GM18507 (cell line): ENCODE results near the gene NRIP3.
A peak's percentile ranks its signal among the peaks of the same experiment; 100 is the strongest.
"Not testable (repeated sequence)": the region's sequence is repeated elsewhere in the genome, so short reads cannot be mapped to it uniquely, and the experiment has no call there.

Experiments
- DNase-seq: peaks from one replicate; pipeline ENCODE4 v3.0.0; 2011; ENCODE audit warnings: low read depth; ENCODE audit not compliant: insufficient read length; ENCODE audit errors: extremely low spot score
- FAIRE-seq: peaks from 2 replicates; lab custom pipeline; 2011; peaks lifted over from hg19 to GRCh38; lab: Jason Lieb, UNC

Gene NRIP3

GRCh38 chr11:9017773-9018172 is 14.0 kb upstream of the NRIP3 start:
- DNase-seq (no peak), FAIRE-seq (no peak)

GRCh38 chr11:9016916-9017642 is 13.3 kb upstream of the NRIP3 start:
- FAIRE-seq (no peak), DNase-seq (no peak)

- peak; percentile 58 for DNase-seq
- FAIRE-seq, result peak; percentile 86
These were observed 11.9 kb upstream of the NRIP3 start for GRCh38 chr11:9015677-9016076.

- no peak for FAIRE-seq
These were observed 11.0 kb upstream of the NRIP3 start for GRCh38 chr11:9014826-9015225.

GRCh38 chr11:9013373-9013772 is 9.6 kb upstream of the NRIP3 start:
- FAIRE-seq (no peak), DNase-seq (no peak)

More at GRCh38 chr11:9014826-9015225, 11.0 kb upstream of the NRIP3 start:
- no peak for DNase-seq

- DNase-seq, FAIRE-seq: not testable (repeated sequence)
These were observed 5.7 kb upstream of the NRIP3 start for GRCh38 chr11:9009538-9009937.

- FAIRE-seq, result no peak
These were observed 4.9 kb upstream of the NRIP3 start for GRCh38 chr11:9008661-9009060.

GRCh38 chr11:9008011-9008550 is 4.3 kb upstream of the NRIP3 start:
- DNase-seq (no peak), FAIRE-seq (no peak)

More at GRCh38 chr11:9008661-9009060, 4.9 kb upstream of the NRIP3 start:
- no peak for DNase-seq

GRCh38 chr11:9005087-9005486 is 1.3 kb upstream of the NRIP3 start:
- no peak for FAIRE-seq
- DNase-seq, result no peak

- FAIRE-seq, result no peak
- DNase-seq, result no peak
These were observed 554 bp upstream of the NRIP3 start for GRCh38 chr11:9004183-9004926.

- DNase-seq, result no peak
These were observed 755 bp downstream of the NRIP3 start for GRCh38 chr11:9002920-9003572.

GRCh38 chr11:9001736-9002135 is 2.1 kb downstream of the NRIP3 start:
- DNase-seq, result no peak

More at GRCh38 chr11:9002920-9003572, 755 bp downstream of the NRIP3 start:
- no peak for FAIRE-seq

GRCh38 chr11:8998017-8998416 is 5.8 kb downstream of the NRIP3 start:
- no peak for DNase-seq

More at GRCh38 chr11:9001736-9002135, 2.1 kb downstream of the NRIP3 start:
- FAIRE-seq, result no peak

GRCh38 chr11:8997451-8997850 is 6.3 kb downstream of the NRIP3 start:
- no peak for DNase-seq
- FAIRE-seq, result no peak

More at GRCh38 chr11:8998017-8998416, 5.8 kb downstream of the NRIP3 start:
- no peak for FAIRE-seq

- no peak for DNase-seq
- no peak for FAIRE-seq
These were observed 14.3 kb downstream of the NRIP3 start for GRCh38 chr11:8989453-8989852.

GRCh38 chr11:8988329-8989234 is 15.2 kb downstream of the NRIP3 start:
- FAIRE-seq, result no peak
- DNase-seq, result no peak

GRCh38 chr11:8987446-8987845 is 16.4 kb downstream of the NRIP3 start:
- no peak for FAIRE-seq

GRCh38 chr11:8986772-8987171 is 17.0 kb downstream of the NRIP3 start:
- FAIRE-seq, DNase-seq: not testable (repeated sequence)

More at GRCh38 chr11:8987446-8987845, 16.4 kb downstream of the NRIP3 start:
- no peak for DNase-seq

GRCh38 chr11:8985462-8985861 is 18.3 kb downstream of the NRIP3 start:
- FAIRE-seq (no peak), DNase-seq (no peak)
